Measurements from ENCODE around the gene ANKRD16. TPM values are rescaled to one million over a fixed set of nuclear protein-coding genes. Genes with fewer than 3 reads are reported as not detected.
"Not testable (repeated sequence)": the region's sequence is repeated elsewhere in the genome, so short reads cannot be mapped to it uniquely, and the experiment has no call there.

ANKRD16 gene
- total and polyA plus RNA-seq, 3 experiments from 2014 or later: 3.2 to 8.5 (median 7.2) TPM

DNA sequence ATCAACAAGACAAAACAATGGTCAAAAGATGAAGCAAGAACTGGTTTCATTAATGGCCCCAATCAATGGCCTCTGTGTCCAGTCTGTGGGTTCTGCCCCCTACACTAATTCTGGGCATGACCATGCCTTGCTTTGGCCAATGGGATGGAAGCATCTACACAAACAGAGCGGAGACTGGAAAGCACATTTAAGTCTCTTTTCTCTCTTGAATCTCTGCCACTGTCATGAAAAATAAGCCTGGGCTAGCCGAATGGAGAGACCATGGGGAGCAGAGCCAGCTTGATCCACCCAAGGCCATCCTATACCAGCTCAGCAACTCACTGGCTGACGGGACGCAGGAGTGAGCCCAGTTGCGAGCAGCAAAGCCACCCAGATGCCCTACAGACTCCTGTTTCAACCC lies 30.9 kb downstream of the ANKRD16 start:
- no peaks in the 10 kb centered on the region for H3K27me3 ChIP-seq (ENCODE audit: insufficient read depth, low read length, poor library complexity, severe bottlenecking)
- ChIA-PET CTCF (interaction anchor here (1.5 kb wide), 1 partner anchor 14 kb away, joined by 4 read pairs; no protein-coding TSS in a partner anchor), POLR2A (no interaction called here)
- Mint-ChIP-seq H3K27ac (no peak overlapping the region), H3K4me1 (no peaks in the 10 kb centered on the region), H3K9me3 (no peaks in the 10 kb centered on the region), H3K4me3 (no peak overlapping the region), H3K36me3 (peaks cover 0 to 2% (median 0%) of the 10 kb centered on the region in 3 donors), H3K27me3 (peaks cover 0 to 7% of the 10 kb centered on the region in 2 donors)
- DNase-seq: no peak
- H3K4me3 ChIP-seq (ENCODE audit: low read length): no peak overlapping the region
- H3K4me1 ChIP-seq (ENCODE audit: insufficient read depth, low read length): no peaks in the 10 kb centered on the region
- no peak overlapping the region for H3K27ac ChIP-seq (ENCODE audit: low read depth, low read length)
- H3K36me3 ChIP-seq (ENCODE audit: insufficient read depth, low read length): no peaks in the 10 kb centered on the region
- no peaks in the 10 kb centered on the region for H3K9me3 ChIP-seq (ENCODE audit: low read length)

DNA sequence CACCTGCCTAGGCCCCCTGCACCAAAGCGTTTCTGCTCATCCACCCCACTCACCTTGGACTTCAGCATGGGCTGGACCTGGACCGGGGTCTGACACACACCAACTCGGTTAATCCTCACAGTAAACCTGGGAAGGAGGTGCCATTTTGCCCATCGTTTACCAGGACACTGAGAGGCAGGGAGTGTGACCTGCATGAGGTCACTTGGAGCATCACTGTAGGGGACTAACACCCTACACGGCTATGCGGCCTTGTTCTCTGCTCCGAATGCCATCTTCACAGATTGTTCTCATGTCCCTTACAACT lies 33.0 kb downstream of the ANKRD16 start:
- no peak overlapping the region for H3K27ac ChIP-seq (ENCODE audit: low read depth, low read length)
- Mint-ChIP-seq H3K27me3 (peaks cover 0 to 12% of the 10 kb centered on the region in 2 donors), H3K27ac (no peak overlapping the region), H3K4me1 (no peaks in the 10 kb centered on the region), H3K36me3 (peaks cover 0 to 2% (median 0%) of the 10 kb centered on the region in 3 donors), H3K4me3 (no peak overlapping the region), H3K9me3 (no peaks in the 10 kb centered on the region)
- H3K36me3 ChIP-seq (ENCODE audit: insufficient read depth, low read length): no peaks in the 10 kb centered on the region
- DNase-seq: no peak
- POLR2A ChIA-PET: no interaction called here
- no peak overlapping the region for H3K4me3 ChIP-seq (ENCODE audit: low read length)
- CTCF ChIA-PET: no interaction called here
- no peaks in the 10 kb centered on the region for H3K27me3 ChIP-seq (ENCODE audit: insufficient read depth, low read length, poor library complexity, severe bottlenecking)
- H3K4me1 ChIP-seq (ENCODE audit: insufficient read depth, low read length): no peaks in the 10 kb centered on the region
- H3K9me3 ChIP-seq (ENCODE audit: low read length): no peaks in the 10 kb centered on the region

DNA sequence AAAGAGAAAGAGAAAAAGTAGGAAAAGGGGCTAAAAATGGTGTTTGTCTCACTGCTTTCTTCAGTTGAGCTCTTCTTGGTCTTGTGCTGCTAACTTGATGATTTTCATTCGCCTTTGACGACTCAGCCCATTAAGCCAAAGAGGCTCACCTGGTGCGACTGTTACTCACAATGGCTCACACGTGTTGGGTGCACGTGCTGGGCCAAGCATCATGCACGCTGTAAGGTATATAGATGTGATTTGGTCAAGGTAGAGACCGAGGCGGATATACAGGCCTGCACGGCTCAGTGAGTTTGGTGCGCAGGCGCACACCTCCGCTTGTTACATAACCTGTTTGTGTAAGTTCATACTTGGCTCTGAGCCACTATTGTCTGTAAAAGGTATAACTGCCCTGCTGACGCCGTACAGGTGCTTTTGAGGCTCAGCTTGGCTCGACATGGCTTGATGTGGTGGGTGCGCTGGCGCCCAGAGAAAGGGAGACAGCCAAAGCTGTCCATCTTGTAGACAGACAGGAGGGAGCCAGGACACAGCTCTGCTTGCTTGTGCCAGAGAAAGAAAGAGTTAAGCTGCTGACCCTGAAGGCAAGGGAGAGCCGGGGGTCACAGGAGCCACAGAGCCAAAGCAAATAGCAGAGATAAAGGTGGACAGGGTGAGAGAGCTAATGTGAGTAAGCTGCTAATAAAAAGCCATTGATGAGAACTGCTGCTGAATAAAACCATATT lies 33.6 kb downstream of the ANKRD16 start:
- Mint-ChIP-seq H3K4me1 (no peaks in the 10 kb centered on the region), H3K9me3 (no peaks in the 10 kb centered on the region), H3K4me3 (no peak overlapping the region), H3K27ac (peak overlapping the region in 1 of 8 donors; percentile 64), H3K36me3 (no peaks in the 10 kb centered on the region), H3K27me3 (peaks cover 0 to 12% of the 10 kb centered on the region in 2 donors)
- no peaks in the 10 kb centered on the region for H3K36me3 ChIP-seq (ENCODE audit: insufficient read depth, low read length)
- no peaks in the 10 kb centered on the region for H3K9me3 ChIP-seq (ENCODE audit: low read length)
- DNase-seq: no peak
- H3K4me1 ChIP-seq (ENCODE audit: insufficient read depth, low read length): no peaks in the 10 kb centered on the region
- ChIA-PET POLR2A (no interaction called here), CTCF (no interaction called here)
- H3K27me3 ChIP-seq (ENCODE audit: insufficient read depth, low read length, poor library complexity, severe bottlenecking): no peaks in the 10 kb centered on the region
- H3K27ac ChIP-seq (ENCODE audit: low read depth, low read length): no peak overlapping the region
- H3K4me3 ChIP-seq (ENCODE audit: low read length): no peak overlapping the region

DNA sequence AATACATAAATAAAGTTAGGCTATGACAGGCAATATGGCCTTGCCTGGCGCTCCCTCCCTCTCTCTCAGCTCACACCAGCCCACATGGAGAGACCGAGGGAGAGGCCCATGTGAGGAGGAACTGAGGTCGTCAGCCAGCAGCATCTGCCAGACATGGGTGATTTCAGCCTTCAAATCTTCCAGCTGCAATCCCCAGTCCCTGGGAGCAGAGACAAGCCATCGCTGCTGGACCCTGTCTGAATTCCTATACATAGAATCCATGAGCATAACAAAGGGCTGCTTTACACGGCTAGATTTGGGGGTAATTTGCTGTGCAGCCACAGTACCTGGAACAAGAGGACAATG lies 35.6 kb downstream of the ANKRD16 start:
- Mint-ChIP-seq H3K27me3 (peaks cover 0 to 12% of the 10 kb centered on the region in 2 donors), H3K4me1 (no peaks in the 10 kb centered on the region), H3K36me3 (no peaks in the 10 kb centered on the region), H3K9me3 (no peaks in the 10 kb centered on the region), H3K4me3 (no peak overlapping the region), H3K27ac (no peak overlapping the region)
- H3K27me3 ChIP-seq (ENCODE audit: insufficient read depth, low read length, poor library complexity, severe bottlenecking): no peaks in the 10 kb centered on the region
- POLR2A ChIA-PET: no interaction called here
- DNase-seq: no peak
- H3K9me3 ChIP-seq (ENCODE audit: low read length): no peaks in the 10 kb centered on the region
- CTCF ChIA-PET: no interaction called here
- no peaks in the 10 kb centered on the region for H3K4me1 ChIP-seq (ENCODE audit: insufficient read depth, low read length)
- no peak overlapping the region for H3K27ac ChIP-seq (ENCODE audit: low read depth, low read length)
- no peak overlapping the region for H3K4me3 ChIP-seq (ENCODE audit: low read length)
- H3K36me3 ChIP-seq (ENCODE audit: insufficient read depth, low read length): no peaks in the 10 kb centered on the region

DNA sequence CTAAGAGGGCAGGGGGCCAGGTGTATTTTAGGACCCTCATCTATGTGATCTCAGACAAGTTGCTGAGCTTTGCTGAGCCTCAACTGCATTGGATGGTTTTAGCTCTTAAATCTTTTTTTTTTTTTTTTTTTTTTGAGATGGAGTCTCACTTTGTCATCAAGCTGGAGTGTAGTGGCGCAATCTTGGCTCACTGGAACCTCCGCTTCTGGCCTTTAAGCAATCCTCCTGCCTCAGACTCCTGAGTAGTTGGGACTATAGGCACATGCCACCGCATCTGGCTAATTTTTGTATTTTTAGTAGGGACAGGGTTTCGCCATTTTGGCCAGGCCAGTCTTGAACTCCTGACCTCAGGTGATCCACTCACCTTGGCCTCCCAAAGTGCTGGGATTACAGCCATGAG lies 43.0 kb downstream of the ANKRD16 start:
- H3K36me3 ChIP-seq (ENCODE audit: insufficient read depth, low read length); H3K27me3 Mint-ChIP-seq; DNase-seq; H3K36me3 Mint-ChIP-seq; H3K4me1 ChIP-seq (ENCODE audit: insufficient read depth, low read length); CTCF ChIA-PET; H3K4me3 ChIP-seq (ENCODE audit: low read length); POLR2A ChIA-PET; H3K9me3 Mint-ChIP-seq; H3K27me3 ChIP-seq (ENCODE audit: insufficient read depth, low read length, poor library complexity, severe bottlenecking); H3K4me3 Mint-ChIP-seq; H3K27ac ChIP-seq (ENCODE audit: low read depth, low read length); H3K9me3 ChIP-seq (ENCODE audit: low read length); H3K27ac Mint-ChIP-seq: not testable (repeated sequence)
- peaks cover 4 to 18% (median 13%) of the 10 kb centered on the region in 3 donors for H3K4me1 Mint-ChIP-seq

DNA sequence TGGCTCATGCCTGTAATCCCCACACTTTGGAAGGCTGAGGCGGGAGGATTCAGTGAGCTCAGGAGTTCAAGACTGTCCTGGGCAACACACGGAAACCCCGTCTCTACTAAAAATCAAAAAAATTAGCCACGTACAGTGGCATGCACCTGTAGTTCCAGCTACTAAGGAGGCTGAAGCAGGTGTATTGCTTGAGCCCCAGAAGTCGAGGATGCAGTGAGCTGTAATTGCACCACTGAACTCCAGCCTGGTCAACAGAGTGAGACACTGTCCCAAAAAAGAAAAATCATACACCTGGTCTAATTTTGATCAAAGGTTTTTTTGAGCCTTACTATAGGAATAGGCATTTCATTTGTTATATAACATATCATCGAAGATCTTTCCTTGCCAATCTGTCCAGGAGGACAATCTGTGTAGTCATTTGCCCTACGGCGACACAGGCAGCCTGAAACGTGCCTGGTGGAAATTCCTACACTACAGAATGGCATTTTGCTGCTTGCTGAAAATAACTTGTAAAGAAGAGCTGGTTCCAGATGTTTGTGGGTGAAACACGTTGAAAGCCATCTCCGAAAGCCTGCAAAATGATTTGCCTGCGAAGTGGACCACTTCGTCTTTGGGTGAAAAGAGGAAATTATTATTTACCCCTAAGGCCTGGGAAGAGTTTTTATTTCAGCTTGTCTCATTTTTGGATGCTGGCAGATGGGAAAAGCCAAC lies 45.2 kb downstream of the ANKRD16 start:
- Histone ChIP-seq H3K4me1 (ENCODE audit: insufficient read depth, low read length) (no peaks in the 10 kb centered on the region), H3K36me3 (ENCODE audit: insufficient read depth, low read length) (no peaks in the 10 kb centered on the region), H3K9me3 (ENCODE audit: low read length) (no peaks in the 10 kb centered on the region), H3K27ac (ENCODE audit: low read depth, low read length) (no peak overlapping the region), H3K27me3 (ENCODE audit: insufficient read depth, low read length, poor library complexity, severe bottlenecking) (no peaks in the 10 kb centered on the region), H3K4me3 (ENCODE audit: low read length) (no peak overlapping the region)
- no peak for DNase-seq
- Mint-ChIP-seq H3K27ac (no peak overlapping the region), H3K9me3 (no peaks in the 10 kb centered on the region), H3K36me3 (no peaks in the 10 kb centered on the region), H3K4me1 (peaks cover 5 to 18% (median 13%) of the 10 kb centered on the region in 3 donors), H3K27me3 (peaks cover 5 to 11% of the 10 kb centered on the region in 2 donors), H3K4me3 (no peak overlapping the region)
- CTCF ChIA-PET: no interaction called here
- POLR2A ChIA-PET: no interaction called here

DNA sequence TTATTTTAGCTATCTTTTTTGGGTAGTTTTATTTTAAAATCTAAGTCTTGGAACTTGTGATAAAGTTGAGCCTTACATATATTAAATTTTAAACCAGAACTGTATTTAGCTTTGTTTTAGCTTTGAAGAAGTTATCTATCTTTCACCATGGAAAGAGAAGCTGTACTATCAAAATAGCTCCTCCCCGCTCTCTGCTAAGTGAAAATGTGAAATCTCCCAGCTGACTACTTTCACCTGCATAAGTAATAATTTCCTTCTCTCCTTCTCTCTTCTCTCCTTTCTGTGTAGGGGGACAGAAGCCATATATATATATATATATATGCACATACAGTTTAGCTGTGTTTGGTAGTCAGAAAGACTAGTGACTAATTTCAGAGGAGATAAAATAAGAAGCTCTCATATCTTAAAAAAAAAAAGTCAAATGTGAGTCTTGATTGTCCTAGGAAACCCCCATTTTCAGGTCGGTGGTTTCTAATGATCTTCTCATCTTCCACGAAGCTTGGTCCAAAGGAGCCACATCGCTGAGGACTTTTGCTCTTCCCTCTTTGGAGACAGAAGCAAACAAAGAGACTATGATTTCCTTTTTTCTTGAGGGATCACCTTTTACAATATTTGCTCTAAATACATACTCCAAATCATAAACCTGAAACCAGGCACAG lies 45.9 kb downstream of the ANKRD16 start:
- POLR2A ChIA-PET: interaction anchor here (0.6 kb wide), 1 partner anchor 256 kb away, joined by 3 read pairs; no protein-coding TSS in a partner anchor
- CTCF ChIA-PET: interaction anchor here (0.8 kb wide), 1 partner anchor 9 kb away, joined by 3 read pairs; no protein-coding TSS in a partner anchor
- no peak overlapping the region for H3K27ac ChIP-seq (ENCODE audit: low read depth, low read length)
- no peaks in the 10 kb centered on the region for H3K36me3 ChIP-seq (ENCODE audit: insufficient read depth, low read length)
- H3K4me1 Mint-ChIP-seq: peaks cover 6 to 18% (median 13%) of the 10 kb centered on the region in 3 donors
- H3K36me3 Mint-ChIP-seq: no peaks in the 10 kb centered on the region
- DNase-seq: no peak
- no peaks in the 10 kb centered on the region for H3K9me3 ChIP-seq (ENCODE audit: low read length)
- H3K4me1 ChIP-seq (ENCODE audit: insufficient read depth, low read length): no peaks in the 10 kb centered on the region
- H3K9me3 Mint-ChIP-seq: no peaks in the 10 kb centered on the region
- H3K27me3 Mint-ChIP-seq: peaks cover 5 to 13% of the 10 kb centered on the region in 2 donors
- no peaks in the 10 kb centered on the region for H3K27me3 ChIP-seq (ENCODE audit: insufficient read depth, low read length, poor library complexity, severe bottlenecking)
- H3K4me3 ChIP-seq (ENCODE audit: low read length): no peak overlapping the region
- no peak overlapping the region for H3K4me3 Mint-ChIP-seq
- H3K27ac Mint-ChIP-seq: peak overlapping the region in 1 of 8 donors; percentile 43

DNA sequence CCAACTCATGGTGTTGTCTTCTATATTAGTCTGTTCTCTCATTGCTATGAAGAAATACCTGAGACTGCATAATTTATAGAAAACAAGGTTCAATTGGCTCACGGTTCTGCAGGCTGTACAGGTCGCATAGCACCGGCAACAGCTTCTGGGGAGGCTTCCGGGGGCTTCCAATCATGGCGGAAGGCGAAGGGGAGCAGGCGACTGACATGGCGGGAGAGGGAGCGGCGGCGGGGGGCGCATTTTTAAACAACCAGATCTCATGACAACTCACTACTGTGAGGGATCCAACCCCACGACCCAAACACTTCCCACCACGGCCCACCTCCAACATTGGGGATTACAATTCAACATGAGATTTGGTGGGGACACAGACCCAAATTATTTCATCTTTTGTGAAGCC lies 47.7 kb downstream of the ANKRD16 start:
- H3K4me3 Mint-ChIP-seq: no peak overlapping the region
- CTCF ChIA-PET: no interaction called here
- POLR2A ChIA-PET: no interaction called here

More for the DNA sequence above, 47.7 kb downstream of the ANKRD16 start:
- Mint-ChIP-seq H3K4me1 (peaks cover 6 to 18% (median 13%) of the 10 kb centered on the region in 3 donors), H3K27me3 (peaks cover 5 to 13% of the 10 kb centered on the region in 2 donors), H3K27ac (no peak overlapping the region), H3K9me3 (no peaks in the 10 kb centered on the region), H3K36me3 (no peaks in the 10 kb centered on the region)
- no peak overlapping the region for H3K27ac ChIP-seq (ENCODE audit: low read depth, low read length)
- H3K9me3 ChIP-seq (ENCODE audit: low read length): no peaks in the 10 kb centered on the region
- H3K27me3 ChIP-seq (ENCODE audit: insufficient read depth, low read length, poor library complexity, severe bottlenecking): no peaks in the 10 kb centered on the region
- no peak overlapping the region for H3K4me3 ChIP-seq (ENCODE audit: low read length)
- no peak for DNase-seq
- H3K36me3 ChIP-seq (ENCODE audit: insufficient read depth, low read length): no peaks in the 10 kb centered on the region
- H3K4me1 ChIP-seq (ENCODE audit: insufficient read depth, low read length): no peaks in the 10 kb centered on the region

All from CD8-positive, alpha-beta memory T cell (primary cell).